NT2/D1 (cell line): ENCODE data around the gene C8G.

ENCODE experiments used
- SUZ12 ChIP-seq: IDR thresholded peaks from 2 replicates; pipeline ENCODE4 v1.6.1; 2011; ENCODE audit not compliant: insufficient read length, insufficient read depth; ENCODE audit errors: extremely low read depth
- YY1 ChIP-seq: IDR thresholded peaks from 2 replicates; pipeline ENCODE4 v1.6.1; 2011; ENCODE audit not compliant: insufficient read length, insufficient read depth
- ZNF274 ChIP-seq: IDR thresholded peaks from 2 replicates; pipeline ENCODE4 v1.6.1; 2011; ENCODE audit warnings: mild to moderate bottlenecking, low read depth, low read length

- TF ChIP-seq ZNF274 (no peak), YY1 (no peak), SUZ12 (no peak)
Observed at GRCh38 chr9:136927343-136928271, 17.4 kb upstream of the C8G start.
